C4-2B (cell line): Measurements from ENCODE around the gene CDH11.

Experiments used
- H3K27ac ChIP-seq: fragments of 450-650 bp; 2 replicates; pipeline ENCODE4 v1.5.1; 2017
- ZFX ChIP-seq: fragments of 450-650 bp; IDR thresholded peaks from 2 replicates; pipeline ENCODE4 v1.6.1; 2017
- TF ChIP-seq, protein P1 (sequence below): fragments of 450-650 bp; conservative IDR thresholded peaks from 2 replicates; pipeline ENCODE4 v1.5.1; 2017; ENCODE audit warnings: mild to moderate bottlenecking

Gene CDH11

DNA sequence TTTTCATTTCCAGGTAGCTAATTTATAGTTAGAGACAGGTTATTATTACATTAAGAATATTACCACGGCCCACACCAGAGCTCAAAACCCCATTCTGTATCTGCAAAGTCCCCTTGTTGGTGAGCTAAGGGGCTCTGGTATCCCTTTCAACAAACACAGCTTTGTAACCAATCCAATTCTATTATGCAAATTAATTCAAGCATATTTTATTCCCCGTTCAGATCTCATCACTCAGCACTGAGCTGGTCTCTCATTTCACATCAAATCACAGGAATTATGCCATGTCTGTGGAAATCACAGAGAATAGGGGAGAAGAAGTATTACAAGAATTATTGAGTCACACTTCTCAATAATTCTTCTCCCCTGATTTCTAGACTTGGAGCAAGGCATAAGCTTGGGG lies 111.7 kb downstream of the CDH11 start:
- TF ChIP-seq, protein P1, sequence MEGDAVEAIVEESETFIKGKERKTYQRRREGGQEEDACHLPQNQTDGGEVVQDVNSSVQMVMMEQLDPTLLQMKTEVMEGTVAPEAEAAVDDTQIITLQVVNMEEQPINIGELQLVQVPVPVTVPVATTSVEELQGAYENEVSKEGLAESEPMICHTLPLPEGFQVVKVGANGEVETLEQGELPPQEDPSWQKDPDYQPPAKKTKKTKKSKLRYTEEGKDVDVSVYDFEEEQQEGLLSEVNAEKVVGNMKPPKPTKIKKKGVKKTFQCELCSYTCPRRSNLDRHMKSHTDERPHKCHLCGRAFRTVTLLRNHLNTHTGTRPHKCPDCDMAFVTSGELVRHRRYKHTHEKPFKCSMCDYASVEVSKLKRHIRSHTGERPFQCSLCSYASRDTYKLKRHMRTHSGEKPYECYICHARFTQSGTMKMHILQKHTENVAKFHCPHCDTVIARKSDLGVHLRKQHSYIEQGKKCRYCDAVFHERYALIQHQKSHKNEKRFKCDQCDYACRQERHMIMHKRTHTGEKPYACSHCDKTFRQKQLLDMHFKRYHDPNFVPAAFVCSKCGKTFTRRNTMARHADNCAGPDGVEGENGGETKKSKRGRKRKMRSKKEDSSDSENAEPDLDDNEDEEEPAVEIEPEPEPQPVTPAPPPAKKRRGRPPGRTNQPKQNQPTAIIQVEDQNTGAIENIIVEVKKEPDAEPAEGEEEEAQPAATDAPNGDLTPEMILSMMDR: no peak
- TF ChIP-seq ZFX: no peak
- H3K27ac ChIP-seq: no peak overlapping the region

DNA sequence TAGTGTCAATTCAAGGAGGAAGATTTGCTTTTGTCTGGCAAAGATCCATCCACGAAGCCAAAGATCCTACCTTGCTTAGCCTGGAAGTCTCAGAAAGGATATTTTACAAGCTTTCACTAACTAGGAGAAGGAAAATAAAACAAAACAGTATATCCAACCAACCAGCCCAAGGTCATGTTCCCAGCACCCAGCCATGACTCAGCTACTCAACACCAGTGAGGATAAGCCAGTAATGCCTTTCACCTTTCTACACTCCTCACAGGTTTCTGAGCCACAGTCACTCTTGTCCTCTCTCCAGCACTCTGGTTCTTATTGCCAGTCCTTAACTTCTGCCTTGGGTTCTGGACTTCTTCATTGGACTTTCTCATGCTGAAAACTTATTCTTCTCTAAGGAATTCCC lies 116.2 kb downstream of the CDH11 start:
- no peak for TF ChIP-seq ZFX
- TF ChIP-seq, protein P1: no peak
- no peak overlapping the region for H3K27ac ChIP-seq

DNA sequence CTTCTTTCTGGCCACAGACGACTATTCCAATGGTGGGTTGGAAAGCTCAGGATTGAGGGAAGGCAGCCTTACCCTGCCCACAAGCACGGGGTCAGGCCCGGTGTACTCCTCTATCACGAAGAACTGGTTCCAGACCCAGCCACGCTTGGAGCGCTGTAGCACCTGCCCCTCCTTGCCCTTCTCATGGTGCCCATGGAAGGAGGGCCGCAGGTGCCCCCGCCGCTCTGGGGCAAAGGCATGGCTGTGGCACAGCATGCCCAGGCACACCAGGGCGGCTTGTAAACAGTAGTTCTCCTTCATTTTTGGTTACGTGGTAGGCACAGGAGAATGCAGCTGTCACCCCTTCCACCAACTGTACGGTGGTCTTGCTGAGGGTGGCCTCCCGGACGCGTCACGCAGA lies 117.3 kb downstream of the CDH11 start:
- H3K27ac ChIP-seq: no peak overlapping the region
- TF ChIP-seq, protein P1: no peak
- no peak for TF ChIP-seq ZFX

DNA sequence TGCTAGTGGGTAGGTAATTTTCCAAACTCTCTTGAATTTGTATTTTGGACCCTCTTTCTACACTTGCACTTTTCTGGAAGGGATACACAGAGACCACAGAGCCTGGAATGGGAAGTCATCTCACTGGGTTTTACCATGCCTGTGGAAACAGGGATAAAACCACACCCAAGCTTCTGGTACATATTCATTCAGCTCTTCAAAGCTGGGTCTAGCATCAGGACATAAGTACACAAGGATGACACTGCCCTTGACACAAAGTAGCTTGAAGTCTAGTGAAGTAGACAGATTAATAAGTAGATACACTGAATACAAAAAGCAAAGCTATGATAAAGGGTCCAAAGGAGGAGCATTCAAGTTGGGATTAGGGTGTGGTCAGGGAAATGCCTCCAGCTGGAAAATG lies 118.2 kb downstream of the CDH11 start:
- no peak overlapping the region for H3K27ac ChIP-seq
- TF ChIP-seq, protein P1: no peak
- TF ChIP-seq ZFX: no peak

DNA sequence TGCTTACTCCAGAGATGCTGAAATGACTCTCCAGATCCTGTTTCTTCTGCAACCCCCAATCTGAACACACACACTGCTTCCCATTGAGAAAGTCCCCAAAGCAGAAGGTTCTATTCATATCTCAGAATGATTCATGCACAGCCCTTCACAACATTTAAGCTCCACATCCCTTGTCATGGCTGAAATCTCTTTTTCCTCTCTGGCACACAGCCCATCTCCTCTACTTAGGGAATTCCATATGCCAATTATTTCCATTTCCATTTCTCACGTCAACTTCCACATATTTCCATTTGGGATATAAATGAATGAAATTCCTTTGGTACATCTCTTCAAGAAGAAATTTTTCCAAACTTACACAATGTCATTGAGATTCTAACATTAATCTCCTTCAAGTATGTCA lies 119.6 kb downstream of the CDH11 start:
- no peak overlapping the region for H3K27ac ChIP-seq
- no peak for TF ChIP-seq ZFX
- TF ChIP-seq, protein P1: no peak

DNA sequence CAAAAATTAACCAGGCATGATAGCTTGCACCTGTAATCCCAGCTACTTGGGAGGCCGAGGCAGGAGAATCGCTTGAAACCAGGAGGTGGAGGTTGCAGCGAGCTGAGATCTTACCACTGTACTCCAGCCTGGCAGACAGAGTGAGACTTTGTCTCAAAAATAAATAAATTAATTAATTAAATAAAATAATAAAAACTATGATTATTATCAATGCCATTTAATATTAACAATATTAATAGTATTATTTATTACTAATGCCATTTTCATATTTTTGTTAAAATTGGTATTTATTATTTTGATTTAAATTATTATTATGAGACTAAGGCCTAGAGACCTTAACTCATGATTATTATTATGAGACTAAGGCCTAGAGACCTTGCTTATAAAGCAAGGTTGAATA lies 121.2 kb downstream of the CDH11 start:
- no peak for TF ChIP-seq ZFX
- TF ChIP-seq, protein P1: no peak
- no peak overlapping the region for H3K27ac ChIP-seq

DNA sequence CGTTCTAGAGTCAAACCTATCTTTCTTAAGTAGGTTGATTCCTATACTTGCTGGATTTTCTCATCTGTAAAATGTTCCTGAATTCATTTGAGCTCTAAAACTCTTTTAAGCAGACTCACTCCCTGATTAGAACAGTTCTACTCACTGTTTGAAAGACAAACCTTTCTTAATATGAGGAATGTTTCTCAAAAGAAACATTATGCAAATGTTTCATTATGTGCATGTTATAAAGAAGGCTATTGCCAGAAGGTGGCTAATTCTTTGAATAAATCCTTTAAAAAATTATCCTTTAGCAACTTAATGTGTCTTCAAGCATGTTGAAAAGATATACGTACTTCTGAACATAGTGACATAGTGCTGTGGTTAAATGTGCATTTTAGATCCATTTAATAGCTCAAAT lies 124.1 kb downstream of the CDH11 start:
- no peak overlapping the region for H3K27ac ChIP-seq
- no peak for TF ChIP-seq ZFX
- TF ChIP-seq, protein P1: no peak
